Breast epithelium (tissue), 4 donors: ENCODE data around the gene NUBPL. TPM values are rescaled to one million over a fixed set of nuclear protein-coding genes. Genes with fewer than 3 reads are reported as not detected.

Experiments used
- DNase-seq, 2 donors: peaks; one replicate each; pipeline ENCODE4 v3.0.0-alpha.2; 2019; ENCODE audit warnings: low spot score in 2 of 2
- H3K27ac ChIP-seq, 2 donors: fragments of 200-600 bp; sonication (generic) in 1 of 2; one replicate each; pipeline ENCODE4 v1.5.1; 2016 to 2019; ENCODE audit warnings: mild to moderate bottlenecking in 1 of 2
- H3K27me3 ChIP-seq, 2 donors: fragments of 200-600 bp; sonication (generic) in 1 of 2; one replicate each; pipeline versions ENCODE4 v1.5.1 to v1.6.0; 2017 to 2019; ENCODE audit warnings: control low read depth in 1 of 2, mild to moderate bottlenecking in 1 of 2
- H3K36me3 ChIP-seq: fragments of 200-600 bp; one replicate; pipeline ENCODE4 v1.5.1; 2019
- H3K4me1 ChIP-seq, 2 donors: fragments of 200-600 bp; sonication (generic); one replicate each; pipeline ENCODE4 v1.5.1; 2016 to 2019; ENCODE audit warnings: control low read depth in 1 of 2
- H3K4me3 ChIP-seq, 3 donors: fragments of 200-600 bp; sonication (generic); 1 replicate in 2 of 3; 2 replicates in 1 of 3; pipeline ENCODE4 v1.5.1; 2016 to 2019; ENCODE audit warnings: mild to moderate bottlenecking in 3 of 3, moderate library complexity in 2 of 3
- H3K9me3 ChIP-seq, 2 donors: fragments of 200-600 bp; sonication (generic) in 1 of 2; one replicate each; pipeline ENCODE4 v1.5.1; 2016 to 2019; ENCODE audit warnings: control low read depth in 1 of 2
- CTCF ChIP-seq, 3 donors: fragments of 450-650 bp; IDR thresholded peaks; one replicate each; pipeline ENCODE4 v1.5.1; 2016 to 2017; ENCODE audit warnings: antibody characterized with exemption in 3 of 3, mild to moderate bottlenecking in 3 of 3, moderate library complexity in 3 of 3
- POLR2A ChIP-seq: fragments of 450-650 bp; IDR thresholded peaks from one replicate; pipeline ENCODE4 v1.6.1; 2016; ENCODE audit warnings: antibody characterized with exemption, mild to moderate bottlenecking, moderate library complexity
- POLR2AphosphoS5 ChIP-seq, 3 donors: sonication (generic); formaldehyde crosslinking; IDR thresholded peaks; one replicate each; pipeline ENCODE4 v1.6.1; 2017; ENCODE audit warnings: antibody characterized with exemption in 3 of 3
- intact Hi-C: fragments of 100-400 bp; cut with DNase I; formaldehyde crosslinking; loops from one replicate; pipeline ENCODE4 v1.15.1; 2023; ENCODE audit warnings: low total_unique reads
- total RNA-seq, 3 donors: library from RNA; depleted of rRNA; stranded (reverse); fragments of >200 nt; gene quantifications; one replicate each; pipeline ENCODE4 v1.1.0, GENCODE V29; 2016

NUBPL gene
- total RNA-seq, 3 donors from 2014 or later: 10.9 to 16.2 (median 12.5) TPM

- no peak overlapping the region for H3K27ac ChIP-seq
- no peaks in the 10 kb centered on the region for H3K36me3 ChIP-seq
- no peaks in the 10 kb centered on the region for H3K27me3 ChIP-seq
- H3K4me3 ChIP-seq: no peak overlapping the region
- no peaks in the 10 kb centered on the region for H3K4me1 ChIP-seq
- intact Hi-C loops: no loop called here
- H3K9me3 ChIP-seq: no peaks in the 10 kb centered on the region
- TF ChIP-seq CTCF (IDR thresholded peaks at IDR 0.05) (no peak), POLR2AphosphoS5 (IDR thresholded peaks at IDR 0.05) (no peak), POLR2A (no peak)
- no peak for DNase-seq
Observed at GRCh38 chr14:31536201-31536960, 24.8 kb upstream of the NUBPL start.

GRCh38 chr14:31541702-31542101, 19.5 kb upstream of the NUBPL start:
- Histone ChIP-seq H3K9me3 (no peaks in the 10 kb centered on the region), H3K27me3 (no peaks in the 10 kb centered on the region), H3K4me3 (no peak overlapping the region), H3K4me1 (no peaks in the 10 kb centered on the region), H3K36me3 (no peaks in the 10 kb centered on the region), H3K27ac (no peak overlapping the region)
- intact Hi-C loops: no loop called here
- TF ChIP-seq POLR2AphosphoS5 (IDR thresholded peaks at IDR 0.05): no peak
- TF ChIP-seq POLR2A: no peak
- TF ChIP-seq CTCF (IDR thresholded peaks at IDR 0.05): no peak
- no peak for DNase-seq

- intact Hi-C loops: no loop called here
- TF ChIP-seq CTCF (IDR thresholded peaks at IDR 0.05) (no peak), POLR2AphosphoS5 (IDR thresholded peaks at IDR 0.05) (no peak), POLR2A (no peak)
Observed at GRCh38 chr14:31543969-31544799, 17.0 kb upstream of the NUBPL start.

GRCh38 chr14:31544816-31545215, 16.4 kb upstream of the NUBPL start:
- intact Hi-C loops: no loop called here
- Histone ChIP-seq H3K36me3 (no peaks in the 10 kb centered on the region), H3K27ac (no peak overlapping the region), H3K27me3 (no peaks in the 10 kb centered on the region), H3K4me1 (no peaks in the 10 kb centered on the region), H3K9me3 (no peaks in the 10 kb centered on the region), H3K4me3 (no peak overlapping the region)
- TF ChIP-seq POLR2A: no peak
- TF ChIP-seq POLR2AphosphoS5 (IDR thresholded peaks at IDR 0.05): no peak
- no peak for TF ChIP-seq CTCF (IDR thresholded peaks at IDR 0.05)
- DNase-seq: no peak

More at GRCh38 chr14:31543969-31544799, 17.0 kb upstream of the NUBPL start:
- no peaks in the 10 kb centered on the region for H3K36me3 ChIP-seq
- DNase-seq: no peak
- H3K4me1 ChIP-seq: no peaks in the 10 kb centered on the region
- no peaks in the 10 kb centered on the region for H3K27me3 ChIP-seq
- no peak overlapping the region for H3K27ac ChIP-seq
- H3K9me3 ChIP-seq: no peaks in the 10 kb centered on the region
- H3K4me3 ChIP-seq: no peak overlapping the region

GRCh38 chr14:31545328-31545727, 15.9 kb upstream of the NUBPL start:
- no peaks in the 10 kb centered on the region for H3K36me3 ChIP-seq
- no peak for DNase-seq
- TF ChIP-seq POLR2A (no peak), CTCF (IDR thresholded peaks at IDR 0.05) (no peak), POLR2AphosphoS5 (IDR thresholded peaks at IDR 0.05) (no peak)
- H3K9me3 ChIP-seq: no peaks in the 10 kb centered on the region
- no peak overlapping the region for H3K27ac ChIP-seq
- no peaks in the 10 kb centered on the region for H3K27me3 ChIP-seq
- no peak overlapping the region for H3K4me3 ChIP-seq
- H3K4me1 ChIP-seq: no peaks in the 10 kb centered on the region
- intact Hi-C loops: no loop called here
